Eye (tissue), 1 donor: Measurements from ENCODE around the gene UGT8.
A peak's percentile ranks its signal among the peaks of the same experiment; 100 is the strongest.

Source experiments
- DNase-seq: peaks from one replicate; pipeline ENCODE4 v3.0.0-alpha.2; 2015

Gene UGT8

DNA sequence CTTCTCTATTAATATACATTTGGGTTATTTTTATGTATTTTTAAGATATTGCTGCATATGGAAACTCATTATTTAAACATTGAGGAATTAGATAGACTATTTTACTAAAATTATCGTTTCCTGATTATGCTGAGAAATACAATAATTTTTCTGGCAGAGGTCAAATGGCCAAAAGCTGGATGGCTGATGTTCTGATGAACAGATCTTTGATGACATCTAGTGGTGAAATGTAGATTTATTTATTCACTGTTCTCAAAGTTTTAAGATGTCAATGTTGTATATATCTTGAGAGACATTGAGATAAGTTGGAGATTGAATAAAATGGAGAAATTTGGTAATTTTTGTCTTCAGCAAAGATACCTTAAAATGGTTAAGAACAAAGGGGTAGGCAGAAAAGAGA lies 96.2 kb downstream of the UGT8 start:
- DNase-seq = peak; percentile 71

DNA sequence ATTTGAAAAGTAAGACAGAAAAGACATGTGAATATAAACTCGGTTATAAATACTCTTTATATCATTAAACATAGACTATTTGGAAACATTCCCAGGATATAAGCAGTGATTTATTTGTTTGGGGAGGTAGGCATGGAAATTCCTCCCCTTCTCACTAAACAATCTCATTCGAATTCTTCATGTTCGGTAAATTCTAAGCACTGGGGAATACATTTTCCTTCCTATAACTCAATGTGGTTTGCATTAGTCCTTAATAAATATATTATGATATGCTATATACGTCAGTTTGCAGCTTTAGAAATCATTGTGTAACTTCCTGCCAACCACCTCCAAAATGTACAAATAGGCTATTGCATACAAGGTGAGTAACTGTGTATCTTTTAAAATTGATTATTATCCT lies 99.6 kb downstream of the UGT8 start:
- DNase-seq = peak; percentile 12

GRCh38 chr4:114701491-114701890 lies 102.9 kb downstream of the UGT8 start:
- DNase-seq = no peak

DNA sequence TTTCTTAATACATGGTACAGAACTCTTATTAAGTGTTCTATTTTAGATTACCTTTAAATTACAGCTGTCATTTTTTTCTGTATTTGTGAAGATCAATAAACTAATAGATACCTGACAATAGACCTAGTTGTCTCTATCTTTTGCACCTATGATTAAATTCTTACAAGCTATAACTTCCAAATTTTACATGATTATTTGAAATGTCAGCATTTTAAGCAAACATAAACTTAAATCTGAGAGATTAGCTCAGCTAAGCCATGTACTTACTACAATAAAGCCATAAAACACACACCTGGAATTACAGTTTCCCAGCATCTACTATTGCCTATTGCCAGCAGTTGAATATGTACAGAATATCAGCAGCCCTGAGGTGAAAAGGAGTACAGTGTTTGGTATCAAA lies 118.8 kb downstream of the UGT8 start:
- DNase-seq = no peak

GRCh38 chr4:114725066-114725465 lies 126.5 kb downstream of the UGT8 start:
- no peak for DNase-seq

DNA sequence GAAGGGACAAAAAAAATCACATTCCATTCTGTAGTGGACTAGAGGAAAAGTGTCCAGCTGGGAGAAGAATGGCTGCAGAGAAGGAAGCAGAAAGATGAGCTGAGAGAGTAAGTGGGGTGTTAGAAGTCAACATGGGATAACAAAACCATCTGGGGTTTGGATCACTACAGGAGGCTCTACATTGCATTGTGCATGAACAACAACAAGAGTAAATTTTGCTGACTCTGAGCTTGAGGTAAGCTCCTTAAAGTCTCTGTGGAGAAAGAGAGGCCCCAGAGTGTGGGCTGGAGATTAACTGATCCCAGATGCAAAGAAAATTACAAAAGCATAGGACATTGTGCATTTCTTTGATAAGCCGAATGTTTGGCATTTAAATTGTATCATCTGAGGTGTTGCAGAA lies 128.9 kb downstream of the UGT8 start:
- peak; percentile 10 for DNase-seq
